ENCODE data around the gene SLC44A5.

DNA sequence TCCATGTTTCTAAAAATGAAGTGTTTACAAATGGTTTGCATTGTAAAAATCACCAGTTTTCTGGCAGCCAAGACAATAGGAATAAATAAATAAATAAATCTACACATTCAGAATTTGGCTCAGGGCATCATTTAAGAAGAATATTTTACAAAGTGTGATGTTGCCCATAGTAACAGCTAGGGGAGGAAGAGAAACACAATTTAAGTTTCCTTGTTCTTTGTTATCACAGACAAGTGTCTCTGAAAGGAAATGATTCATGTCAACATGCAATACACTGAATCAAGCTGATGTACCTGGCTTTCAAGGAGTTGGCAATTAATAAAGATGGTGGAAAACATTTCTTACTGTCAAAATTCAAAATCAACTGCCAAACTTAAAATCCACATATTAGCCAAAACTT lies 402.1 kb downstream of the SLC44A5 start:
- TF ChIP-seq, protein P1, sequence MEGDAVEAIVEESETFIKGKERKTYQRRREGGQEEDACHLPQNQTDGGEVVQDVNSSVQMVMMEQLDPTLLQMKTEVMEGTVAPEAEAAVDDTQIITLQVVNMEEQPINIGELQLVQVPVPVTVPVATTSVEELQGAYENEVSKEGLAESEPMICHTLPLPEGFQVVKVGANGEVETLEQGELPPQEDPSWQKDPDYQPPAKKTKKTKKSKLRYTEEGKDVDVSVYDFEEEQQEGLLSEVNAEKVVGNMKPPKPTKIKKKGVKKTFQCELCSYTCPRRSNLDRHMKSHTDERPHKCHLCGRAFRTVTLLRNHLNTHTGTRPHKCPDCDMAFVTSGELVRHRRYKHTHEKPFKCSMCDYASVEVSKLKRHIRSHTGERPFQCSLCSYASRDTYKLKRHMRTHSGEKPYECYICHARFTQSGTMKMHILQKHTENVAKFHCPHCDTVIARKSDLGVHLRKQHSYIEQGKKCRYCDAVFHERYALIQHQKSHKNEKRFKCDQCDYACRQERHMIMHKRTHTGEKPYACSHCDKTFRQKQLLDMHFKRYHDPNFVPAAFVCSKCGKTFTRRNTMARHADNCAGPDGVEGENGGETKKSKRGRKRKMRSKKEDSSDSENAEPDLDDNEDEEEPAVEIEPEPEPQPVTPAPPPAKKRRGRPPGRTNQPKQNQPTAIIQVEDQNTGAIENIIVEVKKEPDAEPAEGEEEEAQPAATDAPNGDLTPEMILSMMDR (IDR thresholded peaks at IDR 0.05; ENCODE audit: low read depth, low read length), result no peak
- TF ChIP-seq EZH2phosphoT487 (IDR thresholded peaks at IDR 0.05; ENCODE audit: low read depth), result no peak
